IMR-90 (cell line): ENCODE data around the gene PCSK6. TPM values are rescaled to one million over a fixed set of nuclear protein-coding genes. Genes with fewer than 3 reads are reported as not detected.

Experiments
- ATAC-seq: fragments of 200-7000 bp; cut with Tn5 transposase; 2 replicates; pipeline ENCODE4 v1.9.1; 2020; ENCODE audit warnings: low read depth, mild to moderate bottlenecking, moderate library complexity
- BruUV-seq: library from RNA; stranded (reverse); fragments of 400-500 nt; replicated peaks from 2 replicates; lab custom pipeline; 2021; lab: Mats Ljungman, UMichigan
- CTCF ChIA-PET: fragments of 300-600 bp; formaldehyde crosslinking; extraction: SDS; loops from one replicate; lab custom pipeline; 2021; ENCODE audit warnings: antibody characterized with exemption; lab: Yijun Ruan, JAX
- POLR2A ChIA-PET: fragments of 300-600 bp; sonication (Branson Sonifier 250); formaldehyde crosslinking; loops from one replicate; lab custom pipeline; 2022; ENCODE audit warnings: antibody characterized with exemption; ENCODE audit not compliant: unreplicated experiment; lab: Charles Lee
- DNase-seq: peaks from one replicate; pipeline ENCODE4 v3.0.0; 2013
- H2AFZ ChIP-seq: replicated peaks from 2 replicates; pipeline ENCODE3; 2013; ENCODE audit warnings: low read length, mild to moderate bottlenecking; ENCODE audit not compliant: poor library complexity
- H2AK5ac ChIP-seq: 2 replicates; pipeline ENCODE4 v1.6.1; 2013; ENCODE audit warnings: low read depth, low read length, inconsistent platforms
- H2AK9ac ChIP-seq: replicated peaks from 2 replicates; pipeline ENCODE3; 2013; ENCODE audit warnings: mild to moderate bottlenecking, low read depth, low read length, moderate library complexity; ENCODE audit not compliant: poor library complexity
- H2BK120ac ChIP-seq: 2 replicates; pipeline ENCODE4 v1.6.1; 2013; ENCODE audit warnings: low read depth, low read length, inconsistent platforms
- H2BK15ac ChIP-seq: 3 replicates; pipeline ENCODE4 v1.6.1; 2013; ENCODE audit warnings: low read depth, low read length, inconsistent platforms
- H2BK20ac ChIP-seq: 2 replicates; pipeline ENCODE4 v1.6.1; 2013; ENCODE audit warnings: low read depth, mild to moderate bottlenecking, inconsistent platforms, low read length, moderate library complexity
- H2BK5ac ChIP-seq: 2 replicates; pipeline ENCODE4 v1.6.1; 2013; ENCODE audit warnings: mild to moderate bottlenecking, low read depth, low read length, inconsistent platforms; ENCODE audit not compliant: poor library complexity, severe bottlenecking
- H3K14ac ChIP-seq: replicated peaks from 2 replicates; pipeline ENCODE4 v1.6.1; 2013; ENCODE audit warnings: low read depth, low read length, inconsistent platforms
- H3K18ac ChIP-seq: 2 replicates; pipeline ENCODE4 v1.6.1; 2013; ENCODE audit warnings: low read depth, low read length, control low read depth
- H3K23ac ChIP-seq: 2 replicates; pipeline ENCODE4 v1.6.1; 2013; ENCODE audit warnings: low read depth, low read length, inconsistent platforms
- H3K27ac ChIP-seq: 2 replicates; pipeline ENCODE4 v1.5.1; 2013; ENCODE audit warnings: mild to moderate bottlenecking, control low read depth, low read length; ENCODE audit not compliant: insufficient read depth
- H3K27me3 ChIP-seq: 2 replicates; pipeline ENCODE4 v1.6.1; 2013; ENCODE audit warnings: low read length; ENCODE audit not compliant: control insufficient read depth, insufficient read depth
- H3K36me3 ChIP-seq: 2 replicates; pipeline ENCODE4 v1.6.1; 2013; ENCODE audit warnings: low read length, mixed read lengths; ENCODE audit not compliant: control insufficient read depth, insufficient read depth
- H3K4ac ChIP-seq: 2 replicates; pipeline ENCODE4 v1.6.1; 2013; ENCODE audit warnings: low read depth, low read length, inconsistent platforms
- H3K4me1 ChIP-seq: 2 replicates; pipeline ENCODE4 v1.6.1; 2013; ENCODE audit warnings: low read length, mixed read lengths; ENCODE audit not compliant: control insufficient read depth, insufficient read depth
- H3K4me2 ChIP-seq: 2 replicates; pipeline ENCODE4 v1.6.1; 2013; ENCODE audit warnings: low read depth, mild to moderate bottlenecking, control low read depth, low read length, moderate library complexity
- H3K4me3 ChIP-seq: 2 replicates; pipeline ENCODE4 v1.5.1; 2013; ENCODE audit warnings: low read depth, mild to moderate bottlenecking, control low read depth, low read length, moderate library complexity; ENCODE audit not compliant: insufficient read depth
- H3K56ac ChIP-seq: 2 replicates; pipeline ENCODE4 v1.6.1; 2013; ENCODE audit warnings: low read length, inconsistent platforms; ENCODE audit not compliant: insufficient read depth; ENCODE audit errors: extremely low read depth
- H3K79me1 ChIP-seq, 2 experiments: 2 replicates each; pipeline ENCODE4 v1.6.1; 2013; ENCODE audit warnings: low read length in 2 of 2, inconsistent platforms in 1 of 2, low read depth in 1 of 2
- H3K9ac ChIP-seq: 2 replicates; pipeline ENCODE4 v1.6.1; 2013; ENCODE audit warnings: low read depth, low read length, control low read depth
- H3K9me1 ChIP-seq: 2 replicates; pipeline ENCODE4 v1.6.1; 2013; ENCODE audit warnings: low read length, inconsistent platforms; ENCODE audit not compliant: insufficient read depth
- H3K9me3 ChIP-seq: 2 replicates; pipeline ENCODE4 v1.6.1; 2013; ENCODE audit warnings: low read length; ENCODE audit not compliant: control insufficient read depth, insufficient read depth
- H4K20me1 ChIP-seq: 2 replicates; pipeline ENCODE4 v1.6.1; 2013; ENCODE audit warnings: low read length, inconsistent platforms; ENCODE audit not compliant: insufficient read depth
- H4K5ac ChIP-seq: 2 replicates; pipeline ENCODE4 v1.6.1; 2013; ENCODE audit warnings: mild to moderate bottlenecking, low read depth, low read length, control low read depth
- H4K8ac ChIP-seq, 2 experiments: 2 replicates each; pipeline ENCODE4 v1.6.1; 2013; ENCODE audit warnings: low read depth in 2 of 2, low read length in 2 of 2, control low read depth in 1 of 2, inconsistent platforms in 1 of 2
- H4K91ac ChIP-seq: 2 replicates; pipeline ENCODE4 v1.6.1; 2013; ENCODE audit warnings: low read depth, low read length, inconsistent platforms; ENCODE audit not compliant: insufficient read depth
- ELK1 ChIP-seq: fragments of 150-350 bp; IDR thresholded peaks from 2 replicates; pipeline ENCODE4 v1.6.1; 2016; ENCODE audit warnings: low read depth, mild to moderate bottlenecking, low read length, moderate library complexity, borderline replicate concordance
- MAZ ChIP-seq: IDR thresholded peaks from 2 replicates; pipeline ENCODE4 v1.6.1; 2012; ENCODE audit warnings: low read depth, mild to moderate bottlenecking, low read length, improper control_type of control experiment, moderate library complexity, borderline replicate concordance
- MXI1 ChIP-seq: IDR thresholded peaks from 2 replicates; pipeline ENCODE4 v1.6.1; 2012; ENCODE audit warnings: low read depth, mild to moderate bottlenecking, low read length, moderate library complexity, borderline replicate concordance
- RAD21 ChIP-seq: IDR thresholded peaks from 2 replicates; pipeline ENCODE4 v1.6.1; 2012; ENCODE audit warnings: low read length, improper control_type of control experiment
- WGBS, 2 experiments: methylation state at CpG; one replicate each; pipeline versions ENCODE4 v1.1.5 to v1.1.7; 2013; ENCODE audit warnings: missing lambda C conversion rate in 2 of 2; ENCODE audit not compliant: insufficient read length in 1 of 2; ENCODE audit errors: extremely low coverage in 2 of 2; 5-methylcytosine and 5-hydroxymethylcytosine counted together
- dilution Hi-C: fragments of 300-500 bp; cut with HindIII; formaldehyde crosslinking; loops from one replicate; pipeline ENCODE4 v1.14.3; 2018; ENCODE audit warnings: low sequenced_read_pairs; ENCODE audit not compliant: unreplicated experiment
- in situ Hi-C: fragments of 300-500 bp; cut with MboI; formaldehyde crosslinking; loops from 3 replicates; pipeline ENCODE4 v1.14.3; 2019; ENCODE audit warnings: low sequenced_read_pairs, inconsistent platforms, mixed read lengths
- intact Hi-C: fragments of 100-400 bp; cut with micrococcal nuclease; formaldehyde crosslinking; loops from 2 replicates; pipeline ENCODE4 v1.10.0; 2022
- polyA plus RNA-seq, 3 experiments: library from polyadenylated mRNA; depleted of rRNA; stranded (reverse); fragments of >200 nt; gene quantifications; 2 replicates each; pipeline ENCODE4 v1.2.3, GENCODE V29; 2012; ENCODE audit warnings: low replicate concordance in 1 of 3
- total RNA-seq: library from RNA; depleted of rRNA; stranded (reverse); fragments of >200 nt; gene quantifications from 2 replicates; pipeline ENCODE4 v1.2.3, GENCODE V29; 2012

Gene PCSK6
- total and polyA plus RNA-seq, 2 of the 4 experiments (the other 2 are of a cell fraction): not detected

DNA sequence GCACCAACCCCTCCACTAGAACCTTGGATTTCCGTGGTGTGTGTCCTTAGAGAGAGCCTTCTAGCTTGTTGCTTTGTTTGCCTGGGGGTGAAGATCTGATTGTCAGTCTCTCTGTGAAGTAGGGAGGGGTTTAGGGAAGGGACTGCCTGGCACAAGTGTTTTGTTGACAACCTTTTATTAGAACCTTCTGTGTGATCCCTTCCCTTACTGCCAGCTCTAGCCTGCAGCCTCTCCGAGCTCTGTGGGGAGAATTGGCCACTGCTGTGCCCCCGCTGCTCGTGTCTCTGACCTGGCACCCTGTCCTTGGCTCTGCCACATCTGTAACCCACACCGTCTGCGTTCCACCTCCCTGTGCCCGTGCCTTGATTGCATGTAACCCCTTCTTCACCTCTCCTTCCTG, 30.9 kb upstream of the PCSK6 start:
- ATAC-seq (no peak), DNase-seq (no peak)
- ChIA-PET POLR2A (no interaction called here), CTCF (interaction anchor here (1.1 kb wide), 1 partner anchor 18 kb away, joined by 3 read pairs; no protein-coding TSS in a partner anchor)
- Histone ChIP-seq H3K4me1 (no peaks in the 10 kb centered on the region), H4K8ac (no peak overlapping the region), H2AK5ac (no peak overlapping the region), H3K56ac (no peak overlapping the region), H4K5ac (no peak overlapping the region), H3K36me3 (no peaks in the 10 kb centered on the region), H2BK5ac (no peak overlapping the region), H3K4ac (no peak overlapping the region), H2BK15ac (no peak overlapping the region), H3K9ac (no peak overlapping the region), H3K23ac (no peak overlapping the region), H2BK120ac (no peak overlapping the region), H3K14ac (no peak overlapping the region), H3K4me2 (no peak overlapping the region), H2AK9ac (no peak overlapping the region), H3K18ac (no peak overlapping the region), H3K4me3 (no peak overlapping the region), H3K9me1 (no peaks in the 10 kb centered on the region), H3K27ac (no peak overlapping the region), H4K91ac (no peak overlapping the region), H2AFZ (no peak overlapping the region), H3K79me1 (no peaks in the 10 kb centered on the region), H3K9me3 (no peaks in the 10 kb centered on the region; the same call in 1 of the 2 replicates), H4K20me1 (no peaks in the 10 kb centered on the region), H3K27me3 (peaks cover 20% of the 10 kb centered on the region), H2BK20ac (no peak overlapping the region)
- no TSS peak for BruUV-seq
- in situ Hi-C loops (no loop called here), dilution Hi-C loops (no loop called here), intact Hi-C loops (no loop called here)
- no CpG with 5 or more reads among the region's 7 CpGs for WGBS, 2 experiments
- TF ChIP-seq ELK1 (no peak), MXI1 (no peak), MAZ (no peak), RAD21 (no peak)
